Thyroid gland (tissue), 4 donors: ENCODE data around the gene PLEKHH1.

Experiments
- CTCF ChIP-seq, 6 experiments: fragments of 200-600 bp in 3 of 6; fragments of 450-650 bp in 3 of 6; sonication (generic) in 3 of 6; IDR thresholded peaks; one replicate each; pipeline ENCODE4 v1.5.1; 2016 to 2019; ENCODE audit warnings: antibody characterized with exemption in 6 of 6, mild to moderate bottlenecking in 2 of 6, inconsistent platforms in 1 of 6, moderate library complexity in 1 of 6
- POLR2A ChIP-seq, 2 donors: fragments of 450-650 bp; IDR thresholded peaks; one replicate each; pipeline ENCODE4 v1.6.1; 2017; ENCODE audit warnings: antibody characterized with exemption in 2 of 2, mild to moderate bottlenecking in 2 of 2, moderate library complexity in 1 of 2

- TF ChIP-seq POLR2A (IDR thresholded peaks at IDR 0.05) = peak; percentile 97 to 99
- no peak for TF ChIP-seq CTCF (IDR thresholded peaks at IDR 0.05)
These were observed 86.5 kb downstream of the PLEKHH1 start, which contains the start of gene ARG2 for GRCh38 chr14:67619446-67620216.
